ENCODE measurements around the gene AVP.
"Not testable (repeated sequence)": the region's sequence is repeated elsewhere in the genome, so short reads cannot be mapped to it uniquely, and the experiment has no call there.

Gene AVP

GRCh38 chr20:3082955-3083952 lies 1.3 kb downstream of the AVP start:
- no peak for DNase-seq

DNA sequence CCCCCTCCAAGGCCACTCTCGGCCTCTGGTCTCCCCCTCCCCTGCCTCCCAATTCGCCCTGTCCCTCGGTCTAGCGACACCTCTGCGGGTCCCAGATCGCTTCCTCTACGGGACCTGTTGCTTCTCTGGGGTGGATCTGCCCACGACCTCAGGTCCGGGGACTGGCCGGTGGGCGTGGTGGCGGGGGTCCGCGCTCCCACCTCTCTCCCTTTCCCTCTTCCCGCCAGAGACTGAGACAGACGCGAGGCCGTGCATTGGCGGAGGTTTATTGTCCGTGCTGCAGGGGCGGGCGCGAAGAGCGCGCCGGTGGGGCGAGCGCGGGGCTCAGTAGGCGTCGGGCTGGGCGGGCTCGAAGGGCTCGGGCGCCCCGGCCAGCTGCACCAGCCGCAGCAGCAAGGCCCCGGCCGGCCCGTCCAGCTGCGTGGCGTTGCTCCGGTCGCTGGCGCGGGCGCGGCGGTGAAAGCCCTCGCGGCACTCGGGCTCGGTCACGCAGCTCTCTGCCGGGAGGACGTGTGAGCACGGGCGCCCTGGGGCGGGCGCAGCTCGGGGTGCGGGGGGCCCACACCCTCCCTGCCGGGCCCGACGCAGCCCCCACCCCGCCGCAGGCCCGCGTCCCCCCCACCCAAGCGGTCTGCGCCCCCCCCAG lies 2.1 kb downstream of the AVP start:
- no peak for DNase-seq

GRCh38 chr20:3081641-3082040 lies 2.9 kb downstream of the AVP start:
- no peak for DNase-seq

DNA sequence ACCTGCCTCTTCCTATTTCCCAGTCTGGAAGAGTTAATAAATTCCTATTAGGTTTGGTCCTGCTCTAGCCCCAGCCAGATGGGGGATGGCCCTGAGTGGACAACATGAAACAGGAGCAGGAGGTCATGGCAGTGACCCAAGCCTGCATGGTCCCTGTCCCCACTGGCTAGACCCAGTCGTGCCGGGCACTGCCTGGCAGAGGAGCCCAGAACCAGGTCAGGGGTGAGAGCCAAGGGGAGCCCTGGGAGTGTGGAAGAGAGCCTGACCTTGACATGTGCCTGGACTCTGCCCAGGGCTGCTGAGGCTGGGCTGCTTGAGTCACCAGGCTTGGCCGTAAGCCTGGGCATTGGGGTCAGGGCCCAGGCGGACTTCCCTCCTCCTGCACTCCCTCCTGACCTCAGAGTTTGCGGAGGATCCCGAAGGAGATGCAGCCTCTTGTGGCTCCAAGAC lies 3.6 kb downstream of the AVP start:
- no peak for DNase-seq

DNA sequence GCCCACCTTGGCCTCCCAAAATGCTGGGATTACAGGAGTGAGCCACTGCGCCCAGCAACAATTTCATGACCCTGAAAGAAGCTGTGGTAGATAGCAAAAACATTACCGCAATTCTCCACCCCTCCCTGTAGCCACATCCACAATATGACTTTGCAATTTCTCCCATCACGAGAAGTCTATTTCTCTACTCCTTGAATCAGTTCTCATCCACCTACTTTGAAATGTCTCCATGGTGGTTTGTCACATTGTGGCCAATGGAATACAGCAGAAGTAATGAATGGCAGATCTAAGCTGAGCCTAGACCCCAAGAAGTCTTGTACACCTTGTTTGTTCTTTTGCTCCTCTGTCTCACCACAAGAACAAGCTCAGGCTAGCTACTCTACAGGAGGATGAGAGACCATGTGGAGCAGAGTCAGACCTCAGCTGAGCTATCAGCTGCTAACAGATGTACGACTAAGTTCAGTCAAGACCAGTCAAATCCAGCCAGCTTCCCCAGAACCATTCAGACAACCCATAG lies 6.8 kb downstream of the AVP start:
- peak; percentile 22 for DNase-seq

DNA sequence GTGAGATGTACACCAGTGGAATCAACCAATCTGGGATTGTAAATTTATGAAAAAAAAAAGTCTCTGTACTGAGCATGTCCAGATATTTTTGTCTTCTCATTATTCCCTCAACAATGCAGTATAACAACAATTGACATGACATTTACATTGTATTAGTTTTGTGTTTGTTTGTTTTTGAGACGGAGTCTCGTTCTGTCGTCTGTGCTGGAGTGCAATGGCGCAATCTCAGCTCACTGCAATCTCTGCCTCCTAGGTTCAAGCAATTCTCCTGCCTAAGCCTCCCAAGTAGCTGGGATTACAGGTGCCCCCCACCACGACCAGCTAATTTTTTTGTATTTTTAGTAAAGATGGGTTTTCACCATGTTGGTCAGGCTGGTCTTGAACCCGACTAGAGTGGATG lies 9.2 kb downstream of the AVP start:
- not testable (repeated sequence) for DNase-seq

- no peak for DNase-seq
Measured at GRCh38 chr20:3074812-3075211, 9.7 kb downstream of the AVP start.

DNA sequence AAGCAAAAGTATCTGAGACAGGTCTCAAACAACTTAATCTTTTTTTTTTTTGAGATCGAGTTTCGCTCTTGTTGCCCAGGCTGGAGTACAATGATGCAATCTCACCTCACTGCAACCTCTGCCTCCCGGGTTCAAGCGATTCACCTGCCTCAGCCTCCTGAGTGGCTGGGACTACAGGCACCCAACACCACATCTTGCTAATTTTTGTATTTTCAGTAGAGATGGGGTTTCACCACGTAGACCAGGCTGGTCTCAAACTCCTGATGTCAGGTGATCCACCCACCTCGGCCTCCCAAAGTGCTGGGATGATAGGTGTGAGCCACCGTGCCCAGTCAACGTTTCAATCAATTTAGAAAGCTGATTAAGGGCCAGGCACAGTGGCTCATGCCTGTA lies 11.3 kb downstream of the AVP start:
- DNase-seq: not testable (repeated sequence)

GRCh38 chr20:3072530-3073250 lies 11.8 kb downstream of the AVP start:
- DNase-seq: no peak

GRCh38 chr20:3071610-3072529 lies 12.7 kb downstream of the AVP start, which contains the start of gene OXT:
Gene OXT (plus strand): TSS chr20:3071620. CDS start chr20:3071656, 36 bp downstream.
- peak; percentile 62 for DNase-seq

DNA sequence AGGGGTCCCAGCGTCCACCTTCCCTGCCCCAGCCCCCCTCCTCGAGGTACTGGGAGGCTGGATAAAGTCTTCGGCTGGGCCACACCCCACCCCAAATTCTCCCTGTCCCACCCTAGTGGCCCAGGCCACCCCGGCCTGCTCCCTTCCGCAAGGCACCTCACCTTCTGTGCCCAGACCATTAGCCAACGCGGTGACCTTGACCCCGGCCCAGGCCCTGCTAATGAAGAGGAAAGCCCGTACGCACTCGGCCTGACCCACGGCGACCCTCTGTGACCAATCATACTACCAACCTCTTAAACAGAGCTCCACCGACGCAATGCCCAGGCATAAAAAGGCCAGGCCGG lies 13.3 kb downstream of the AVP start:
- DNase-seq: no peak

DNA sequence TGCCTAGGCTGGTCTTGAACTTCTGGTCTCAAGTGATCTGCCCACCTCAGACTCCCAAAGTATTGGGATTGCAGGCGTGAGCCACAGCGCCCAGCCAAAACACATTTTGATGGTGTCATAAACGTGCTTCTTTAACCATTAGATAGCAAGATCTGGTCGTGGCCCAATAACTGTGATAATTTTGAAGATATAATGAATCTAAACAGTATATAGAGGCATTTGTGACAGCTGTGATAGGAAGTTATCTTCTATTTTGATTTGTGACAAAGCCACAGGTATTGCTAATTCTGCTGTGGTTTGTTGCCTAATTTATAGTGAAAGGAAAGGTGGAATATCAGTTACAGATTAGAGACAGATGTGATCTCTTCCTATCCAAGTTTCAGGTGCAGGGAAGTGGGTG lies 13.8 kb downstream of the AVP start:
- DNase-seq: no peak

GRCh38 chr20:3068986-3069900 lies 15.3 kb downstream of the AVP start:
- no peak for DNase-seq

- no peak for DNase-seq
Measured at GRCh38 chr20:3068075-3068474, 16.4 kb downstream of the AVP start.

- no peak for DNase-seq
Measured at GRCh38 chr20:3067139-3068014, 17.1 kb downstream of the AVP start.

- DNase-seq: not testable (repeated sequence)
Measured at GRCh38 chr20:3064119-3064518, 20.4 kb downstream of the AVP start.

DNA sequence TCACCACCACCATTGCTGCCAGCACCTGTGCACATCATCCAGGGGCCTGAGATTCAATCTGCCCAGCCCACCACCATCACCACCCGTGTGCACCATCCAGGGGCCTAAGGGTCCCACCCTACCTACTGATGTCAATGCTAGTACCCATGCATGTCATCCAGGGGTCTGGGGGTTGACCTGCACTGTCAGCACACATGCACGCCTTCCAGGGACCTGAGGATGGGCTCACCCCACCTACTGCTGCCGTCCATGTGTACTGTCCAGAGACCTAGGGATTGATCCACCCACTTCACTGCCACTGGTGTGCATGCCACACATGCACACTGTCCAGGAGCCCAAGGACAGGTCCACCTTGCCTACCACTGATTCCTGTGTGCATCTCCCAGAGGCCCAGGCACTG lies 25.0 kb downstream of the AVP start:
- DNase-seq: no peak

- no peak for DNase-seq
Measured at GRCh38 chr20:3051385-3052019, 33.0 kb downstream of the AVP start.
